ENCODE data around the gene ZSCAN31.

Gene ZSCAN31

GRCh38 chr6:28281288-28282064 is 54.5 kb downstream of the ZSCAN31 start, which contains the start of gene PGBD1:
PGBD1 (plus strand) TSS chr6:28281572; CDS start chr6:28283814, 2,242 bp downstream.
- Histone ChIP-seq H3K27me3 (peaks cover 39% of the 10 kb centered on the region), H3K4me3 (ENCODE audit: low read depth in 1 of 2, low read length in 1 of 2) (peak within 1 kb of the TSS; percentile 32 to 50), H3K9me3 (no peaks in the 10 kb centered on the region), H3K4me1 (ENCODE audit: control insufficient read depth in 1 of 2, insufficient read depth in 1 of 2, low read depth in 1 of 2, low read length in 1 of 2) (peaks cover 8 to 15% of the 10 kb centered on the region in 2 experiments), H3K27ac (no peak within 1 kb of the TSS), H3K36me3 (peaks cover 14% of the 10 kb centered on the region)
- TF ChIP-seq CTCF (IDR thresholded peaks at IDR 0.05), result no peak

- peak overlapping the region in 1 of 2 experiments; percentile 50 for H3K4me3 ChIP-seq (ENCODE audit: low read depth in 1 of 2, low read length in 1 of 2)
- peaks cover 22% of the 10 kb centered on the region for H3K36me3 ChIP-seq
- H3K4me1 ChIP-seq (ENCODE audit: control insufficient read depth in 1 of 2, insufficient read depth in 1 of 2, low read depth in 1 of 2, low read length in 1 of 2), result peaks cover 8 to 15% of the 10 kb centered on the region in 2 experiments
- H3K27ac ChIP-seq, result no peak overlapping the region
- H3K27me3 ChIP-seq, result peaks cover 39% of the 10 kb centered on the region
- no peaks in the 10 kb centered on the region for H3K9me3 ChIP-seq
- TF ChIP-seq CTCF (IDR thresholded peaks at IDR 0.05), result no peak
These were observed 55.2 kb downstream of the ZSCAN31 start for GRCh38 chr6:28280595-28281287.

GRCh38 chr6:28277746-28278145 is 58.2 kb downstream of the ZSCAN31 start:
- Histone ChIP-seq H3K4me3 (ENCODE audit: low read depth in 1 of 2, low read length in 1 of 2) (no peak overlapping the region), H3K4me1 (ENCODE audit: control insufficient read depth in 1 of 2, insufficient read depth in 1 of 2, low read depth in 1 of 2, low read length in 1 of 2) (peaks cover 8 to 15% of the 10 kb centered on the region in 2 experiments), H3K36me3 (peaks cover 38% of the 10 kb centered on the region), H3K27me3 (peaks cover 39% of the 10 kb centered on the region), H3K9me3 (no peaks in the 10 kb centered on the region), H3K27ac (no peak overlapping the region)
- TF ChIP-seq CTCF (IDR thresholded peaks at IDR 0.05), result no peak

GRCh38 chr6:28274888-28275287 is 61.1 kb downstream of the ZSCAN31 start:
- H3K36me3 ChIP-seq, result peaks cover 49% of the 10 kb centered on the region

More at GRCh38 chr6:28274888-28275287, 61.1 kb downstream of the ZSCAN31 start:
- peaks cover 11% of the 10 kb centered on the region for H3K27me3 ChIP-seq
- no peak for TF ChIP-seq CTCF (IDR thresholded peaks at IDR 0.05)
- H3K4me1 ChIP-seq (ENCODE audit: control insufficient read depth in 1 of 2, insufficient read depth in 1 of 2, low read depth in 1 of 2, low read length in 1 of 2), result no peaks in the 10 kb centered on the region
- no peaks in the 10 kb centered on the region for H3K9me3 ChIP-seq
- H3K27ac ChIP-seq, result no peak overlapping the region
- H3K4me3 ChIP-seq (ENCODE audit: low read depth in 1 of 2, low read length in 1 of 2), result no peak overlapping the region

Measured in neutrophil (primary cell).